ENCODE data around the gene PEX16. TPM values are rescaled to one million over a fixed set of nuclear protein-coding genes. Genes with fewer than 3 reads are reported as not detected.

PEX16 gene
- total RNA-seq, 2 experiments from 2014 or later = 47.1 to 51.1 TPM

DNA sequence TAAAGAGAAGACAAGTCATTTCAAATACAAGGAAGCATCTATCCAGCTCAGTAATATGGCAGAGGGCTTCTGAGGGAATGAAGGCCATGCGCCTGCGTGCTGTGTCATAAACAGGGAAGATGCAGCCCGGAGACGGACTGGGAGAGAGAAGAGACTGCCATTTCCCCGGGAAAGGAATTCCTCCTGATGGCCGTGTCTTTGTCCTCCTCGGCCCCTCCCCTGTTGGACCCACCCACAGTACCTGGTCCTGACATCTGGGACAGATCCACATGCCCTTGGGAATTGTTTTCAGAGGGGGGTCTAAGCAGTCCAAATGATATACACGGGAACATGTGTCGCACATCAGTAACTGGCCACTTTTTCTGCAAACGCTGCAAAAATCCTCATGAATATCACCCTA is 20.2 kb upstream of the PEX16 start:
- POLR2A ChIA-PET = interaction anchor here (0.7 kb wide), 1 partner anchor 50 kb away, joined by 3 read pairs; no protein-coding TSS in a partner anchor
- Mint-ChIP-seq H3K4me1 (no peaks in the 10 kb centered on the region), H3K36me3 (ENCODE audit: low read depth) (peaks cover 3% of the 10 kb centered on the region), H3K27me3 (no peaks in the 10 kb centered on the region), H3K27ac (no peak overlapping the region), H3K4me3 (no peak overlapping the region), H3K9me3 (no peaks in the 10 kb centered on the region)
- CTCF ChIA-PET = interaction anchor here (1.2 kb wide), 1 partner anchor 27 kb away, joined by 4 read pairs; no protein-coding TSS in a partner anchor
- DNase-seq = no peak

DNA sequence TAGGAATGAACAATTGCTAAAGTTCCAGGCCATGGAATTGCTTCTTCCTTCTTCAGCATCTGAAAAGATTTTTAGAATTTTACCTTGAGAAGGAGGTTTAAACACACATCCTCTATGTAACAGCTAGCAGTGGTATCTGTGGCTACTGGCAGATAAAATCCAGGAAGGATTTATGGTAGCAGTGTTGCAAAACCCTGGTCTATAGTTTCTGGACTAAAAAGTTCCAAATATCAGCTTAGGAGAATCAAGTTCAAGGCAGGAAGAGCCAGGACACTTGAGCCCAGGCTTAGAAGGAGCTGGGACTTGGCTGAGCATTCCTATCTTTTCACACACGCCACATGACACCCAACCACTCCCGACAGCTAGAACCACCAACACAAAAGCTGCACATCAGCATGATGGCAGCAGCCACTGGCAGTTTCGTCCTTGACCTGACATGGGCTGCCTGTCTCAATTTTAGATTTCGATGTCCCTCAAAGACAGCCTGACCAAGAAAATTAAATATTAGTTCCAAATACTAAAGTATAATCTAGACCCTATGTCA is 18.9 kb upstream of the PEX16 start:
- ChIA-PET POLR2A (no interaction called here), CTCF (interaction anchor here (1.2 to 1.7 kb wide), 2 partner anchors 13 to 28 kb away, joined by 4 read pairs; no protein-coding TSS in a partner anchor)
- Mint-ChIP-seq H3K4me1 (peaks cover under 1% of the 10 kb centered on the region), H3K36me3 (ENCODE audit: low read depth) (peaks cover 6% of the 10 kb centered on the region), H3K4me3 (no peak overlapping the region), H3K27ac (no peak overlapping the region), H3K9me3 (no peaks in the 10 kb centered on the region), H3K27me3 (no peaks in the 10 kb centered on the region)
- DNase-seq = no peak

DNA sequence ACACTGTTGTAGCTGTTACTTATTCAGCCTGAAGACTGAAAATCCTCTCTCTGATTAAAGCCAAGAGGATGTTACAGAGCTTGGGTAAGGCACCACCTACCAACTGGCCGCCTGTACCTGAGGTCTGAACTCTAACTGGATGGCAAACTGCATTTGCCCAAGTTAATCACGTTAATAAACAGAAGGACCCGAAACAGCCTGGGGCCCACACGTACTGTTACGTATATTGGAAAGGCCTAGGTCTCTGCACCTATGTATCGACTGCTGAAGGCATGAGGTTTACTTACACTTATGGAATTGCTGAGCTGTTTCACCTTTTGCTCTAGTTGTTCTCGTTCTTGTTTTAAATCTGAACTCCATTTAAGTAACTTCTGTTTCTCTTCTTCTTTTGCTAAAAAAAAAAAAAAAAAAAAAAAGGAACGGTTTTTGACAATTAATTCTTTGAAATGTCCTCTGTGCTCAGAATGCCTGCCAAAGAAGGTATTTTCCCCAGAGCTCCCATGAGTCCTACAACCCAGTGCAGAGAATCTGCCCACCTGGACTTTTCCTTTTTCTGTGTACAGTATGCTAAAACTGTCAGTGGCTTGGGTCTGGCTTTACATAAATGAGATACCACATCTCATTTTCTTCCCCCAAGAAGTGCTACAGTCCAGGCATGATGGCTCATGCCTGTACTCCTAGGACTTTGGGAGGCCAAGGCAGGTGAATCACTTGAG is 17.8 kb upstream of the PEX16 start:
- CTCF ChIA-PET = interaction anchor here (1.7 kb wide), 1 partner anchor 14 kb away, joined by 4 read pairs; no protein-coding TSS in a partner anchor
- H3K4me3 Mint-ChIP-seq = no peak overlapping the region
- H3K27me3 Mint-ChIP-seq = no peaks in the 10 kb centered on the region
- DNase-seq = no peak
- peaks cover 11% of the 10 kb centered on the region for H3K4me1 Mint-ChIP-seq
- H3K9me3 Mint-ChIP-seq = no peaks in the 10 kb centered on the region
- peaks cover 6% of the 10 kb centered on the region for H3K36me3 Mint-ChIP-seq (ENCODE audit: low read depth)
- POLR2A ChIA-PET = no interaction called here
- no peak overlapping the region for H3K27ac Mint-ChIP-seq

GRCh38 chr11:45934580-45935318 is 17.1 kb upstream of the PEX16 start:
- CTCF ChIA-PET = interaction anchor here (0.8 kb wide), 1 partner anchor 44 kb away, joined by 5 read pairs; no protein-coding TSS in a partner anchor
- POLR2A ChIA-PET = no interaction called here

GRCh38 chr11:45933846-45934579 is 16.3 kb upstream of the PEX16 start:
- POLR2A ChIA-PET = no interaction called here
- no peaks in the 10 kb centered on the region for H3K9me3 Mint-ChIP-seq
- CTCF ChIA-PET = interaction anchor here (0.8 kb wide), 1 partner anchor 43 kb away, joined by 5 read pairs; no protein-coding TSS in a partner anchor

More at GRCh38 chr11:45934580-45935318, 17.1 kb upstream of the PEX16 start:
- Mint-ChIP-seq H3K9me3 (no peaks in the 10 kb centered on the region), H3K27ac (no peak overlapping the region), H3K4me3 (no peak overlapping the region), H3K36me3 (ENCODE audit: low read depth) (peaks cover 6% of the 10 kb centered on the region), H3K27me3 (no peaks in the 10 kb centered on the region), H3K4me1 (peaks cover 19% of the 10 kb centered on the region)
- DNase-seq = no peak

DNA sequence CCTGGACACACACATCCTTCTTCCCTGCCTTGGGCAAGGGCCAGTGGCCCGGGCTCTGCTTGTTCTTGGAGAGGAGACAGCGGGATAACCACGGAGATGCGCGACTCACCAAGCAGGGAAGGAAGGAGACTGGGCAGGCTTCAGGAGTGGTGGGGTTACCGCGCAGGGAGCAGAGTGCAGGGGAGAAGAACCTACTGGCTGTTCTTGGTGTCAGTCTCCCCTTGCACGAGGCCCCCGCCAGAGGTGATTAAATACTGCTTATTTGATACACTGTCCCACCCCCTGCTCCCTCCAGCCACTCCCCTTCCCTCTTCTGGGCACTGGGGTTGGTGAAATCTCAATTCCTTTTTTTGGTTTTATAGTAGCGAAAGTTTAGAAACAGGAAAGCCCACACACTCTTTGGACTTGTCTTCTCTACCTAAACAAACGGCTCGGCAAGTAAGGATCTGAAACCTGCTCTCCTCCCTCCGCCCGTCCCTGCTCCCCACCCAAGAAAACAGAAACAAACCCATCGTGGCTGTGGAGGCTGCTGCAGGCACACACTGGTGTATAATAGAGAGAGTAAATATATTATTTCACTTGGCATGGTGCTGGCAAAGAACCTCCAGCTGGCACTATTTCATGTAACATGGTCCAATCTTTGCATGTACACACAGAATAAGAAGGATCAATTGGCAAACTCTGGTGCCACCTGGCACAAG is 15.6 kb upstream of the PEX16 start:
- H3K36me3 Mint-ChIP-seq (ENCODE audit: low read depth) = peaks cover 6% of the 10 kb centered on the region
- no peaks in the 10 kb centered on the region for H3K27me3 Mint-ChIP-seq
- peaks cover 24% of the 10 kb centered on the region for H3K4me1 Mint-ChIP-seq
- H3K9me3 Mint-ChIP-seq = no peaks in the 10 kb centered on the region
- CTCF ChIA-PET = interaction anchor here (1.1 to 1.6 kb wide), 2 partner anchors 12 to 17 kb away, joined by 3 read pairs; no protein-coding TSS in a partner anchor
- POLR2A ChIA-PET = interaction anchor here (0.6 kb wide), 1 partner anchor 1924 kb away, joined by 3 read pairs; no protein-coding TSS in a partner anchor
- no peak for DNase-seq
- H3K4me3 Mint-ChIP-seq = no peak overlapping the region
- no peak overlapping the region for H3K27ac Mint-ChIP-seq

More at GRCh38 chr11:45933846-45934579, 16.3 kb upstream of the PEX16 start:
- no peaks in the 10 kb centered on the region for H3K27me3 Mint-ChIP-seq
- H3K27ac Mint-ChIP-seq = no peak overlapping the region
- H3K4me1 Mint-ChIP-seq = peaks cover 24% of the 10 kb centered on the region
- no peak overlapping the region for H3K4me3 Mint-ChIP-seq
- no peak for DNase-seq
- H3K36me3 Mint-ChIP-seq (ENCODE audit: low read depth) = peaks cover 6% of the 10 kb centered on the region

- no peaks in the 10 kb centered on the region for H3K27me3 Mint-ChIP-seq
- ChIA-PET POLR2A (interaction anchor here (0.6 kb wide), 1 partner anchor 1923 kb away, joined by 3 read pairs; no protein-coding TSS in a partner anchor), CTCF (interaction anchor here (1.1 to 1.6 kb wide), 2 partner anchors 11 to 16 kb away, joined by 3 read pairs; no protein-coding TSS in a partner anchor)
- peaks cover 28% of the 10 kb centered on the region for H3K4me1 Mint-ChIP-seq
- no peak for DNase-seq
- no peak overlapping the region for H3K27ac Mint-ChIP-seq
- H3K4me3 Mint-ChIP-seq = no peak overlapping the region
- H3K36me3 Mint-ChIP-seq (ENCODE audit: low read depth) = peaks cover 6% of the 10 kb centered on the region
- no peaks in the 10 kb centered on the region for H3K9me3 Mint-ChIP-seq
These were observed 14.5 kb upstream of the PEX16 start for GRCh38 chr11:45932217-45932616.

DNA sequence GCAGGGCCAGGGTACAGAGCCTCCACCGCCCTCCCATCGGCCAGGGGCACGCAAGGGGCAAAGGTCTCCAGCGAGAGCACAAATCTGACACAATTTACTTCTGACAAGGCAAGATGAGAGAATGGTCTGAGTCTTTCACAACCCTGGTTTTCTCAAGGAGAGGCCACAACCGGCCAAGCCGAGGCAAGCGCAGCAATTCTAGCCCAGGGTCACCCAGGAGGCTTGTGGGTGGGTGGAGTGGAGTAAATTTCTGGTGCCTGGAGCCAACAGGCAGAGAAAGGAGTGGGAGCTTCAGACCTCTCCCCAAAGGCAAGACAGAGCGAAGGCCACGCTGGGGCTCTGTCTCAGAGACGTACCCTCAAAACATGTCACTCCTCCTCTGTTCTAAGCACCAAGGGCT is 14.1 kb upstream of the PEX16 start:
- ChIA-PET POLR2A (no interaction called here), CTCF (interaction anchor here (0.9 to 1.6 kb wide), 2 partner anchors 15 to 140 kb away, joined by 3 read pairs; no protein-coding TSS in a partner anchor)
- DNase-seq = no peak
- peaks cover 29% of the 10 kb centered on the region for H3K4me1 Mint-ChIP-seq
- no peak overlapping the region for H3K4me3 Mint-ChIP-seq
- peaks cover 6% of the 10 kb centered on the region for H3K36me3 Mint-ChIP-seq (ENCODE audit: low read depth)
- peak overlapping the region; percentile 44 for H3K27ac Mint-ChIP-seq
- no peaks in the 10 kb centered on the region for H3K9me3 Mint-ChIP-seq
- no peaks in the 10 kb centered on the region for H3K27me3 Mint-ChIP-seq

- Mint-ChIP-seq H3K4me1 (peaks cover 29% of the 10 kb centered on the region), H3K36me3 (ENCODE audit: low read depth) (peaks cover 6% of the 10 kb centered on the region), H3K27ac (peak overlapping the region; percentile 90), H3K9me3 (no peaks in the 10 kb centered on the region), H3K27me3 (no peaks in the 10 kb centered on the region), H3K4me3 (no peak overlapping the region)
- DNase-seq = no peak
- ChIA-PET POLR2A (no interaction called here), CTCF (interaction anchor here (0.9 kb wide), 1 partner anchor 140 kb away, joined by 3 read pairs; no protein-coding TSS in a partner anchor)
These were observed 13.4 kb upstream of the PEX16 start for GRCh38 chr11:45930951-45931570.

DNA sequence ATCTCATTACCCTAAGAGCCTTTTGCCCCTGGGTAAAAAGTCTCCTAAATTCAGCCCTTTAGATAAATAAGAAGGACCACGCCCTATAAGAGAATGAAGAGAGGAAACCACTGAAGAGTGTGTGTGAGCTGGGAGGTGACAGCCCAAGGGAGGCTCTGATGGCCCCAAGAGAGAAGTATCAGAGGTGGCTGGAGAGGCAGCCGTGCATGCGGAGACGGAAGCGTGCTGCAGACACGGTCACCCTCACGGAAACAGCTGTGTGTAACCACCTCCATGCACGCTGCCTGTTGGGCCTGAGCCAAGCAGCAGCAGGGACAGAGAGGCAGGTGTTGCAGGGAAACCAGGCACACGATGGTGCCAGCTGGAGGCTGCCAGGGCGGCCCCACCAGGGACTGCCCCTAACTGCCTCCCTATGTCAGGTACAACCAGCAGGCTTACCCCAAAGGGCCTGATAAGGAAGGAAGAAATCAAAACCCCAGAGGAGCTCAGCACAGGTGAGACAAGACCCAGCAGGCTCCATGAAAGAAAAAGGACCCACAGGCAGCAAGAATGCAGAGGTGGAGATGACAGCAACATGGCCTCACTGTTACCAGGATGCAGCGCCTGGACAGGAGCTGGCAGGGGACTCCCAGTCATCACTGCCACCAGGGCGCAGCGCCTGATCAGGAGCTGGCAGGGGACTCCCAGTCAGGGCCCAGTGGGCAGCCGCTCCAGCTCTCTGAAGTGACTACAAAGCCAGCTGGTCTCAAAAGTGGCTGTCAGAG is 12.5 kb upstream of the PEX16 start:
- Mint-ChIP-seq H3K4me1 (peaks cover 29% of the 10 kb centered on the region), H3K27ac (peak overlapping the region; percentile 90), H3K36me3 (ENCODE audit: low read depth) (peaks cover 6% of the 10 kb centered on the region), H3K27me3 (no peaks in the 10 kb centered on the region), H3K4me3 (peak overlapping the region; percentile 29), H3K9me3 (no peaks in the 10 kb centered on the region)
- ChIA-PET CTCF (interaction anchor here (0.5 to 2.9 kb wide), 3 partner anchors 9 to 87 kb away, joined by 3 to 10 read pairs (median 6); partner anchors contain the start of gene PEX16), POLR2A (no interaction called here)
- peak; percentile 55 for DNase-seq

All from activated CD4-positive, alpha-beta T cell treated with anti-CD3 and anti-CD28 coated beads, Interleukin-2, amount 10 ng/mL, durations not matched to agents 7 days and 5 days (primary cell).